NCI-H460 (cell line): Measurements from ENCODE around the gene DTX3. TPM values are rescaled to one million over a fixed set of nuclear protein-coding genes. Genes with fewer than 3 reads are reported as not detected.
"Not testable (repeated sequence)": the region's sequence is repeated elsewhere in the genome, so short reads cannot be mapped to it uniquely, and the experiment has no call there.

Experiments used
- DNase-seq: peaks from one replicate; pipeline ENCODE4 v3.0.0-alpha.2; 2016; ENCODE audit warnings: low read depth; ENCODE audit errors: extremely low read depth
- total RNA-seq: library from RNA; depleted of rRNA; stranded (reverse); fragments of >200 nt; shearing (Covaris generic); gene quantifications from 2 replicates; pipeline ENCODE4 v1.2.3, GENCODE V29; 2014

The DTX3 gene
- total RNA-seq, 1 experiment from 2014 or later = 27.4 TPM

DNA sequence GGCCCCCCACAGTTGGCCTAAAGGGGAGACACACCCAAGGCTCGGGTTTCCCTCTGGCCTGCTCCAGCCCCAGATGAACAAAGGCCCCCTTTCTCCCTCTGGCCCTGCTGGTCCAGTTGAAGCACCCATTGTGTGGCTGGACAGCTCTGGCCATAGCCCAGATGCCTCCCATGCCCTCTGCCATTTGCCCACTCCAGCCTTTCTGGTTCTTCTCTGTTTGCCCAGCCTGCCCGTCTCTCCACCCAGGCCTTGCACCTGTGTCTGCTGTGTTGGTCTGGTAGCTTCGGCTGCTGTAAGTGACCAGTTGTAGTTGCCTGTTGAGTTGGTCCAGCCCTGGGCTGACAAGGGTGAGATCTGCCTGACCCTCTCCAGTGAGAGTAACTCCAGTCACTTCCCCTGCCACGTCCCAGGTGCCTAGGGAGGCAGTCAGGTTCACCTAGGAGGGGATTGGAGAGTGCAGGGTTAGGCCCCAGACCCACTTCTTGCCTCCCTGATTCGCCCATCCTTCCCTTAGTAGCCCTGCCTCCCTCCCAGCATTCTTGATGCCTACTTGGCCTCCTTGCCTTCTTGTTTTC is 25.4 kb downstream of the DTX3 start:
- DNase-seq = no peak

DNA sequence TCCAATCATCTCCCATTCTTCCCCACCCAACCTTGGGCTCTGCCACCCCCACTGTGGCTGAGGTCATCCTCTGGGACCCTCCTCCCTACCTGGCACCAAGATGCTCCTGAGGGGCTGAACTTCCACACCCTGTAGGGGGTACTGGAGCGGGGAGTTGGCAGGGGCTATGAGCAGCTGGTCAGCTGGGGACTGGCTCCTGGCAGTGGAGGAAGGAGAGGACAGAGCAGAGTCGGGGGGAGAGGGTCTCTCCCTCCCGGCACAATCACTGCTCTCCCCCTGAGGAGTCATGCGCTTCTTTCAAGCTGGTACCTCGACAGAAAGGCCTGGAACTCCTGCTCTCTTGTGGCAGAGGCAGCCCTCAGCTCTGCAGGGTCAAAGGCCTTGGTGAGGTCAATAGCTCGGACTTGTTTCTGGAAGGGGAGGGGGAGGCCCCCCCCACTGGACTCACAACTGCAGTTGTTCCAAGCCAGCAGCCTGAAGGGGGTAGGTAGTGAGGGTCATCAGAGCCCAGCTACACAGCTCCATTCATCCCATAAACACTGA is 26.3 kb downstream of the DTX3 start:
- no peak for DNase-seq

DNA sequence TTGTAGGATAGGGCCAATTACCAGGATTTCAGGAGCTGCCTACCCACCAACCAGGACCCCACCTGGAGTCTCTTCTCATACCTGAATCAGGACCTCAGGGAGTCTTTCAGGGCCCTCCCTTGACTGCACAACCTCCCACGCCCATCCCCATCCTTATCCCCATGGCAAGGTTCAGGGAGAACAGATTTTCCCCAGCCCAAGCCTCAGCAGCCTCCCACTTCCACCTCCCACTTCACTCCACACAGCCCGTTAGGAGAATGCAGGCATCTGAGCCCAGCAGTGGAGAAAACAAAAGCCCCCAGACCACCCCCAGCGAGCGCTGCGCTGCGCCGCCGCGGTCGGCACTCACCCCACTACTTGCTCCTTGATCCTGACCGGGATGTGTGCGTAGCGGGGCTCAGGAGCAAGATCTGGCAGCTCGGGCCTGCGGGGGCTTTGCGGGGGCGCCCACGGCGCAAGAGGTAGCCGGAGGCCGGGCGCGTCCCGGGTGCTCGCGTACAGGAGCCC is 27.0 kb downstream of the DTX3 start:
- no peak for DNase-seq

DNA sequence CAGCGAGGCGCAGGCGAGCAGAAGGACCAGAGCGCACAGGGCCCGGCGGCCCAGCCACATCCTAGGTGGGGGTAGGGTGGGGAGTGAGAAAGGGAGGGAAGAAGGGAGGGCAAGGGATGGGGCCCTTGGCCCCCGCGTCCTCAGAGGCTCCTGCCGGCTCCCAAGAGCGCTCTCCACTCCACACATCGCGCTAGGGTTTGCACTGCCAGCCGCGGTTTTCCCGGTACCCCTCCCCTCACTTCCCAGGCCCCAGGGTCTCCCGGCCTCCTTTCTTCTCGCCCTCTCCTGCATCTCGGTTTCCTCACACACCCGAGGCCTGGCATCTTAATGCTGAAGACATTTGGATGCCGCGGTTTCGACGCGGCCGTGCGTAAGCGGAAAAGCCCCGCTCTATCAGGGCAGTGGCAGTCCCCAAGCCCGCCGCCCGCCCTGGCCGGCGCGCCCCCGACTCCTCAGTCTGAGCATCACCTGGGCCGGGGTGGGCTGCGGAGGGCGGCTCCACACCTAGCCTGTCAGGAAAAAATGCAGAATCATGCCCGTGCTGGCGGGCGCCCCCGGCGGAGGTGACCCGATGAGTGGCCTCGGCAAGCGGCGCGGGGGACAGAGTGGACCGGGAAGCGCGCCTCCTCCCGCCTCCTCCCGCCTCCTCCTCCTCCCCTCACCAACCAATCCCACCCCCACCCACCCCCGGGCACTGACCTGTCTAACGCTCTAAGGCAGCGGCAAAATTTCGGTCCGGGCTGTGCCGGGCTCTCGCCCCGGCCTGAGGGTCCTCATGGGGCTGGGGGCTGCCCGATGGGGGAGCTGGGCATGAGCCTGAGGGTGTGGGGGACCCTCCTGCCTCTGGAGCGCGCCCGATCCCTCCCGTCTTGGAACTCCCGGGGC is 27.7 kb downstream of the DTX3 start:
- DNase-seq = no peak

DNA sequence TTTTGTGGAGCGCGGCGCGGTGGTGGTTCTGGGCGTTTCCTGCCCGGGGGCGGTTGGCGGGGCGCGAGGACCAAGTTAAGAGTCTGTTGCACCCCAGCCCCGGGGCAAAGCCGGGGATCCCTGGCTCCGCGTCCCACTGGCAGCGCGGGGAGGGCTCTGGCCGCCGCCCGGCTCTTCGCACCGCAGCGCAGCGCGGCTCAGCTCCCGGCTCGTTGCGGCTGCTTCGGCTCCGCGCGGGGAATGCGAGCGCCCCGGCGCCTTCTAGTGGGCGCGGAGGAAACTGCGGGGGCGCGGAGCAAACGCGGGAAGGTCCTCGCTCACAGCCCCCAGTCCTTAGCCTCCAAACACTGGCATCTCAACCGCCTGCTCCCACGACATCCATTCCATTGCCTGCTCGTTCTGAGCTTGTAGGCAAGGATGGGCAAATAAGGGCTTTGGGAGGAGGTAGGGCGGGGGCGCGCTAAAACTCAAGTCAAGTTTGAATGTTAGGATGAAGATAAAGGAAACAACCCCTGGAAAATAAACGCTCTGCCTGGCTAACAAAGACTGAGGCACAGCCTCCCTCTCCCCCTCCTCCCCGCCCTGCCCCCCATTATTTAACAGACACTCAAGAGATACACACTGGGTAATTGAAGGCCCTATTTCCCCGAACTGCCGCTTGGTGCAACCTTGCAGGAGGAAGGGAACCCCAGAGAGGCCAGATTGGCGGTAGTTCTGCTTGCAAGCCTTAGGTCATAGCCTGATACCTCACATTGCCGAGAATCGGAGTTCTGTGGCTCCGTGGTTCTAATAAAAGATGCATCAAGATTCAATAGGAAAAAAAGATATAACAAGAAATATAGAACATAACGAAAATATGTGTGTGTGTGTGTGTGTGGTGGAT is 28.6 kb downstream of the DTX3 start, which contains the start of gene B4GALNT1:
TSS of gene B4GALNT1 (minus strand) at position 244 of the 883 bp plus-strand sequence. CDS start 1,069 bp downstream, outside the sequence.
- DNase-seq = peak; percentile 61

DNA sequence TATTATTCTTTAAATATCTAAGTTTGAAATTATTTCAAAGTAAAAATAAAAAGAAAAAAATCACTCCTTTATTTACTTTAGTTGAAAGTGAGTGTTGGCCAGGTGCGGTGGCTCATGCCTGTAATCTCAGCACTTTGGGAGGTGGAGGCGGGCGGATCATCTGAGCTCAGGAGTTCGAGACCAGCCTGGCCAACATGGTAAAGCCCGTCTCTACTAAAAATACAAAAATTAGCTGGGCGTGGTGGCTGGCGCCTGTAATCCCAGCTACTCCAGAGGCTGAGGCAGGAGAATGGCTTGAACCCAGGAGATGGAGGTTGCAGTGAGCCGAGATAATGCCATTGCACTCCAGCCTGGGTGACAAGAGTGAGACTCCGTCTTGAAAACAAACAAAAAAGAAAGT is 32.1 kb downstream of the DTX3 start:
- DNase-seq = not testable (repeated sequence)

DNA sequence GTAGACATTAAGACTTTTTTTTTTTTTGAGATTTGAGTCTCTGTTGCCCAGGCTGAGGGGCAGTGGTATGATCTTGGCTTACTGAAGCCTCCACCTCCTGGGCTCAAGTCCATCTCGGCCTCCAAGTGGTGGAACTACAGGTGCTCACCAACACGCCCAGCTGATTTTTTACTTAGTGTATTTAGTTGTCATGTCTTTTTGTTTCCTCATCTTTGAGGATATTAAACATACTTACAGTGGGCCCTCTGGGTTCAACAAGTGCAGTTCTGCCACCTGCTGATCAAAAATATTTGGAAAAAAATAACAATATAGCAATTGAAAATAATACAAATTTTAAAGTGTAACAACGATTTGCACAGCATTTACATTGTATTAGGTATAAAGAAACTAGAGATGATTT is 32.7 kb downstream of the DTX3 start:
- DNase-seq = no peak

DNA sequence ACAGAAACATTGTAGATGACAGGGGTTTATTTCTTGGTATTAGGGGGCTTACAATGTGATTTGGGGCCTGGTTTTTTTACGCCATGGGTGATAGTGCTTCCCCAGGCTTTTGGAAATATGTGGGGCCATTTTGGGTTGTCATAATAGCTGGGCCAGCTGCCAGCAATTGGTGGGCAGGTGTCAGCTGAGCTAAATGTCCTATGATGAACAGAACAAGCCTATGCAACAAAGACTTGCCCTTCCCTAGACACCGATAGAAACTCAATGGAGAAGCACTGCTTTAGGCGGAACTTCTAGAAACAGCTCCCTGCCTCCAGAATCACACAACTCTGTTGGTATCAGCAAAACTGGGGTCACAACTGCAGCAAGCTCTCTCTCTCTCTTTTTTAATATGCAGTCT is 33.5 kb downstream of the DTX3 start:
- no peak for DNase-seq

DNA sequence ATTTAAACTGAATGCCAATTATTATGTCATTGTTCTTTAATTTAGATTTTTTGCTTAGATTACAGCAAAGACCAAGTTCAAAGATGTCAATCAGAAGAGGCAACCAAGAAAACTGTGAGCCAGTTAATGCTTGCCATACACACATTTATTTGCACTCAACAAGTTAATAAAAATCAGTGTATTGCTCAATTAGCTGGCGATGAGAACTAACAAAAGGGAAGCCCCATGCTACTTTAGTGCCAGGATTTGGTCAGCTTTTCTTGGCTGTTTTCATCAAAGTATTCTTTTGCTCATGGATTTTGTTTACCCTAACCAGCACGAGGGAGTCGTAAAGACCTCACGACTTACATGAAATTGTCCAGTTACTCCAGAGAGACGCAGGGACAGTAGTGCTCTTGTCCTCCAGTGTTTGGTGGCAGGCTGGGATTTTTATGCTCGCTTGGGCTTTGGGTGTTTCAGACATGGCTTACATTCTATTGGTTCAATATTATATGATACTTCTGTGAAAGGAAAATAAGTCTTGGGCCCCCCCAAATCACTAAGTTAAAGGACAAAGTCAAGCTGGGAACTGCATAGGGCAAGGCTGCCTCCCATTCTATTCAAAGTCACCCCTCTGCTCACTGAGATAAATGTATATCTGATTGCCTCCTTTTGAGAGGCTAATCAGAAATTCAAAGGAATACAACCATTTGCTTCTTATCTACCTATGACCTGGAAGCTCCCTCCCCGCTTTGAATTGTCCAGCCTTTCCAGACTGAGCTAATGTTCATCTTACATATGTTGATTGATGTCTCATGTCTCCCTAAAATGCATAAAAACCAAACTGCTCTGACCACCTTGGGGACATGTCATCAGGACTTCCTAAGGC is 35.8 kb downstream of the DTX3 start:
- no peak for DNase-seq

DNA sequence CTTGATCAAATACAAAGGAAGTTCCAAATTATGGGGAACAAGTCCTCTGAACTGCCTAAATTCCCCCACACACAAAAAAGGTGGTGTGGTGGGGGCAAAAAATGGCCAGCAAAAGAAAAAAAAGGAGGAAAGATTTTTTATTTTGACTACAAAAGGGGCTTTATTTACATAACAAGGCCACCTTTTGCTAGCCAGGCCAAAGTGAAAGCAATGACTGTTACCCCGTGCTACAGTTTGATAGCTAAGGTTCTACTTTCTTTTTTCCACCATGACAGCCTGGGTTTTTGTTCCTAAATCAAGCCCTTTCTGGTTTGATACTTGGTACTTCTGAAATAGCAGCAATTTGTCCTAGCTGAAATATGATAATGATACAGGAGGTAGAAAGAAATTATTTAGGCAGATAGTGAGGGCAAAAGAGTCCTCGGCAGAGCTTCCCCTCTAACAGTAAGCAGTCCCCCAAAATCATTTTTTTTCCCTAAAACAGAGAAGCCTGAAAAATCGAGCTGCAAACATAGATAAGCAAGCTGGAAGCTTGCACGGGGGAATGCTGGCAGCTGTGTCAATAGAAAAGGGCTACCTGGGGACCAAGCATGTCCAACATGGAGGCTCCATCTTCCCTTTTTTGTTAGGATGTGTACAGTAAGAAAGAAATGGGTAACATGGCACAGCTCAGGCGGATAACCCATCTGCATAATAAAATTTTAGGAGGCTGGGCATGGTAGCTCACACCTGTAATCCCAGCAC is 37.2 kb downstream of the DTX3 start:
- no peak for DNase-seq

DNA sequence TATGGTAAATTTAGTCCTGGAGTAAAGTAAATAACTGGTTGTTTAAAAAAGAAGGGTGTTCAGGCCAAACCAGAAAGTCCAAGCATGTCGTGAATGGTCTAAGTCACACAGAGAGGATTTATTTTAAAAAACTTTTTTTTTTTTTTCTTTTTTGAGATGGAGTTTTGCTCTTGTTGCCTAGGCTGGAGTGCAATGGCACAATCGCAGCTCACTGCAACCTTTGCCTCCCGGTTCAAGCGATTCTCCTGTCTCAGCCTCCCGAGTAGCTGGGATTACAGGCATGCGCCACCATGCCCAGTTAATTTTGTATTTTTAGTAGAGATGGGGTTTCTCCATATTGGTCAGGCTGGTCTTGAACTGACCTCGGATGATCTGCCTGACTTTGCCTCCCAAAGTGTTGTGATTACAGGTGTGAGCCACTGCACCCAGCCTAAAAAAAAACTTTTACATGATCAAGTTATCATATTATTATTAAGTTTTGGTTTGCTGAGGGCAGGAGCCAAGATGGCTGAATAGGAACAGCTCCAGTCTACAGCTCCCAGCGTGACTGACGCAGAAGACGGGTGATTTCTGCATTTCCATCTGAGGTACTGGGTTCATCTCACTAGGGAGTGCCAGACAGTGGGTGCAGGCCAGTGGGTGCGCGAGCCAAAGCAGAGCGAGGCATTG is 41.5 kb downstream of the DTX3 start:
- DNase-seq = not testable (repeated sequence)

DNA sequence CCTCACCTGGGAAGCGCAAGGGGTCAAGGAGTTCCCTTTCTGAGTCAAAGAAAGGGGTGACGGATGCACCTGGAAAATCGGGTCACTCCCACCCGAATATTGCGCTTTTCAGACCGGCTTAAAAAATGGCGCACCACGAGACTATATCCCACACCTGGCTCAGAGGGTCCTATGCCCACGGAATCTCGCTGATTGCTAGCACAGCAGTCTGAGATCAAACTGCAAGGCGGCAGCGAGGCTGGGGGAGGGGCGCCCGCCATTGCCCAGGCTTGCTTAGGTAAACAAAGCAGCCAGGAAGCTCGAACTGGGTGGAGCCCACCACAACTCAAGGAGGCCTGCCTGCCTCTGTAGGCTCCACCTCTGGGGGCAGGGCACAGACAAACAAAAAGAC is 42.0 kb downstream of the DTX3 start:
- DNase-seq = not testable (repeated sequence)

DNA sequence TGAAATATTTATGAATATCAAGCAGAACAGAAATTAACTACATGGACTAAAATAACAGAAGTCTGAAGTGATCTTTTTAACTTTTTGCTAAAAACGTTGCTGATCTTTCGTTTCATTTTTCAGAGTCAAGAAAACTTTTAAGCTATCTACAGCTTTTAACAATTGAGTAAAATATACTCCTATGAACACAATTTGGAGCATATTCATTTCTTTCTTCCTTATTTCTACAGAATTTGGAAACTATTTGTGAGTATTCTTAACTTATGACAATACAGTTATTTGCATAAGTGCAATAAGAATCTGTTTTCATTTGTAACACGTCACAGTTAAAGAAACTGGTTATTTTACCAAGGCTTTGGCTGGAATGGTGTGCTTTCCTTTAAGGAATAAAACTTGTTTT is 49.4 kb downstream of the DTX3 start:
- no peak for DNase-seq

DNA sequence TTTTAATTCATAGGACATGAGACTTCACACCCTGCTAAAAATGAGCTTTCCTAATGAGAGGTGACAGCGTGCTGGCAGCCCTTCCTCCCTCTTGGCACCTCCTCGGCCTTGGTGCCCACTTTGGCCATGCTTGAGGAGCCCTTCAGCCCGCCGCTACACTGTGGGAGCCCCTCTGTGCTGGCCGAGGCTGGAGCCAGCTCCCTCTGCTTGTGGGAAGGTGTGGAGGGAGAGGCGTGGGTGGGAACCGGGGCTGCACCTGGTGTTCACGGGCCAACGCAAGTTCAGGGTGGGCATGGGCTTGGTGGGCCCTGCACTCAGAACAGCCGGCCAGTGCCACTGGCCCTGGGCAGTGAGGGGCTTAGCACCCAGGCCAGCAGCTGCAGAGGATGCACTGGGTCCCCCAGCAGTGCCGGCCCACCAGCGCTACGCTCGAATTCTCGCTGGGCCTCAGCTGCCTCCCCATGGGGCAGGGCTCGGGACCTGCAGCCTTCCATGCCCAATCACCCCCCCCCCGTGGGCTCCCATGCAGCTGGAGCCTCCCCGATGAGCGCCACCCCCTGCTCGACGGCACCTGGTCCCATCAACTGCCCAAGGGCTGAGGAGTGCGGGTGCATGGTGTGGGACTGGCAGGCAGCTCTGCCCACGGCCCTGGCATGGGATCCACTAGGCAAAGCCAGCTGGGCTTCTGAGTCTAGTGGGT is 51.1 kb downstream of the DTX3 start:
- DNase-seq = no peak

DNA sequence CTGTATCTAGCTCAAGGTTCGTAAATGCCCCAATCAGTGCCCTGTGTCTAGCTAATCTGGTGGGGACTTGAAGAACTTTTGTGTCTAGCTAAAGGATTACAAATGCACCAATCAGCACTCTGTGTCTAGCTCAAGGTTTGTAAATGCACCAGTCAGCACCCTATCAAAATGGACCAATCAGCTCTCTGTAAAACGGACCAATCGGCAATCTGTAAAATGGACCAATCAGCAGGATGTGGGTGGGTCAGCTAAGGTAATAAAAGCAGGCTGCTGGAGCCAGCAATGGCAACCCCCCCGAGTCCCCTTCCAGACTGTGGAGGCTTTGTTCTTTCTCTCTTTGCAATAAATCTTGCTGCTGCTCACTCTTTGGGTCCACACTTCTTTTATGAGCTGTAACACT is 51.8 kb downstream of the DTX3 start:
- DNase-seq = not testable (repeated sequence)

DNA sequence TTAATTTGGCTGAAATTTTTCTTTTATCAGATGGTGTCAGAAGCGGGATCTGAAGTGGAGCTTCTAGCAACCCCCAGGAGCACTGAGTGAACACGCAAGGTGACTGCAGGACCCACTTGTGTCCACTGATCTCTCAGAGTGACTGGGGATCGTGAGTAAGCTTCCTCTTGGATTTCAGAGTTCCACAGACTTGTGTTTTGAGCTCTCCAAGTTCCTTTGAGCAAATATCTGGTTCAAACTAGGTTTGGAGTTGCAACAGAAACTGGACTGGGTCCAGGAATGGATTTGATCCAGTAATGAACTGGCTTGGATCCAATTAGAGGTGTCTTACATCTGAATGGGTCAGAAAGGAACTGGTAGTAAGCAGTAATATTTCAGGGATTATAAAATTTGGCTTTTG is 53.1 kb downstream of the DTX3 start:
- DNase-seq = no peak

DNA sequence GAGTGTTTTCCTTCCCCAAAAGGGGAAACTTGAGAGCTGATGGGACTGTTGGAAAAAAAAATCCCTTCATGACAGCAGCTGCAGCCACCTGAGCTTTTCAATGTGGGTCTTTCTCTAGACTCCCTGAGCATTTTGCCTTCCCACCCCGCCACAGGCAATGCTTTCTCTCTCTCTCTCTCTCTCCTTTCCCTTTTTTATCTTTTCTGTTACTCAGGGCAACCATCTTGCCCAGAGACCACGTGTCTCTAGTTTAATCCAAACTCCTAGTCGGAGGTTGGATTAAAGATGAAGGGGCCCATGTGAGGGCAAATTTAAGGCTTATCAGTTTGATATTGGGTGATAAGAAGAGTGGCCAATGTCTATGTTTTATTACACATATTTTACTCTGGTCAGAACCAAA is 54.3 kb downstream of the DTX3 start:
- DNase-seq = no peak
